IMR-90 (cell line): ENCODE results near the gene THOP1. TPM values are rescaled to one million over a fixed set of nuclear protein-coding genes. Genes with fewer than 3 reads are reported as not detected.

Experiments
- ATAC-seq: fragments of 200-7000 bp; cut with Tn5 transposase; 2 replicates; pipeline ENCODE4 v1.9.1; 2020; ENCODE audit warnings: low read depth, mild to moderate bottlenecking, moderate library complexity
- BruUV-seq: library from RNA; stranded (reverse); fragments of 400-500 nt; replicated peaks from 2 replicates; lab custom pipeline; 2021; lab: Mats Ljungman, UMichigan
- CTCF ChIA-PET: fragments of 300-600 bp; formaldehyde crosslinking; extraction: SDS; loops from one replicate; lab custom pipeline; 2021; ENCODE audit warnings: antibody characterized with exemption; lab: Yijun Ruan, JAX
- POLR2A ChIA-PET: fragments of 300-600 bp; sonication (Branson Sonifier 250); formaldehyde crosslinking; loops from one replicate; lab custom pipeline; 2022; ENCODE audit warnings: antibody characterized with exemption; ENCODE audit not compliant: unreplicated experiment; lab: Charles Lee
- DNase-seq: peaks from one replicate; pipeline ENCODE4 v3.0.0; 2013
- H2AFZ ChIP-seq: replicated peaks from 2 replicates; pipeline ENCODE3; 2013; ENCODE audit warnings: low read length, mild to moderate bottlenecking; ENCODE audit not compliant: poor library complexity
- H2AK5ac ChIP-seq: 2 replicates; pipeline ENCODE4 v1.6.1; 2013; ENCODE audit warnings: low read depth, low read length, inconsistent platforms
- H2AK9ac ChIP-seq: replicated peaks from 2 replicates; pipeline ENCODE3; 2013; ENCODE audit warnings: mild to moderate bottlenecking, low read depth, low read length, moderate library complexity; ENCODE audit not compliant: poor library complexity
- H2BK120ac ChIP-seq: 2 replicates; pipeline ENCODE4 v1.6.1; 2013; ENCODE audit warnings: low read depth, low read length, inconsistent platforms
- H2BK15ac ChIP-seq: 3 replicates; pipeline ENCODE4 v1.6.1; 2013; ENCODE audit warnings: low read depth, low read length, inconsistent platforms
- H2BK20ac ChIP-seq: 2 replicates; pipeline ENCODE4 v1.6.1; 2013; ENCODE audit warnings: low read depth, mild to moderate bottlenecking, inconsistent platforms, low read length, moderate library complexity
- H2BK5ac ChIP-seq: 2 replicates; pipeline ENCODE4 v1.6.1; 2013; ENCODE audit warnings: mild to moderate bottlenecking, low read depth, low read length, inconsistent platforms; ENCODE audit not compliant: poor library complexity, severe bottlenecking
- H3K14ac ChIP-seq: replicated peaks from 2 replicates; pipeline ENCODE4 v1.6.1; 2013; ENCODE audit warnings: low read depth, low read length, inconsistent platforms
- H3K18ac ChIP-seq: 2 replicates; pipeline ENCODE4 v1.6.1; 2013; ENCODE audit warnings: low read depth, low read length, control low read depth
- H3K23ac ChIP-seq: 2 replicates; pipeline ENCODE4 v1.6.1; 2013; ENCODE audit warnings: low read depth, low read length, inconsistent platforms
- H3K27ac ChIP-seq: 2 replicates; pipeline ENCODE4 v1.5.1; 2013; ENCODE audit warnings: mild to moderate bottlenecking, control low read depth, low read length; ENCODE audit not compliant: insufficient read depth
- H3K27me3 ChIP-seq: 2 replicates; pipeline ENCODE4 v1.6.1; 2013; ENCODE audit warnings: low read length; ENCODE audit not compliant: control insufficient read depth, insufficient read depth
- H3K36me3 ChIP-seq: 2 replicates; pipeline ENCODE4 v1.6.1; 2013; ENCODE audit warnings: low read length, mixed read lengths; ENCODE audit not compliant: control insufficient read depth, insufficient read depth
- H3K4ac ChIP-seq: 2 replicates; pipeline ENCODE4 v1.6.1; 2013; ENCODE audit warnings: low read depth, low read length, inconsistent platforms
- H3K4me1 ChIP-seq: 2 replicates; pipeline ENCODE4 v1.6.1; 2013; ENCODE audit warnings: low read length, mixed read lengths; ENCODE audit not compliant: control insufficient read depth, insufficient read depth
- H3K4me2 ChIP-seq: 2 replicates; pipeline ENCODE4 v1.6.1; 2013; ENCODE audit warnings: low read depth, mild to moderate bottlenecking, control low read depth, low read length, moderate library complexity
- H3K4me3 ChIP-seq: 2 replicates; pipeline ENCODE4 v1.5.1; 2013; ENCODE audit warnings: low read depth, mild to moderate bottlenecking, control low read depth, low read length, moderate library complexity; ENCODE audit not compliant: insufficient read depth
- H3K56ac ChIP-seq: 2 replicates; pipeline ENCODE4 v1.6.1; 2013; ENCODE audit warnings: low read length, inconsistent platforms; ENCODE audit not compliant: insufficient read depth; ENCODE audit errors: extremely low read depth
- H3K79me1 ChIP-seq, 2 experiments: 2 replicates each; pipeline ENCODE4 v1.6.1; 2013; ENCODE audit warnings: low read length in 2 of 2, inconsistent platforms in 1 of 2, low read depth in 1 of 2
- H3K9ac ChIP-seq: 2 replicates; pipeline ENCODE4 v1.6.1; 2013; ENCODE audit warnings: low read depth, low read length, control low read depth
- H3K9me1 ChIP-seq: 2 replicates; pipeline ENCODE4 v1.6.1; 2013; ENCODE audit warnings: low read length, inconsistent platforms; ENCODE audit not compliant: insufficient read depth
- H3K9me3 ChIP-seq: 2 replicates; pipeline ENCODE4 v1.6.1; 2013; ENCODE audit warnings: low read length; ENCODE audit not compliant: control insufficient read depth, insufficient read depth
- H4K20me1 ChIP-seq: 2 replicates; pipeline ENCODE4 v1.6.1; 2013; ENCODE audit warnings: low read length, inconsistent platforms; ENCODE audit not compliant: insufficient read depth
- H4K5ac ChIP-seq: 2 replicates; pipeline ENCODE4 v1.6.1; 2013; ENCODE audit warnings: mild to moderate bottlenecking, low read depth, low read length, control low read depth
- H4K8ac ChIP-seq, 2 experiments: 2 replicates each; pipeline ENCODE4 v1.6.1; 2013; ENCODE audit warnings: low read depth in 2 of 2, low read length in 2 of 2, control low read depth in 1 of 2, inconsistent platforms in 1 of 2
- H4K91ac ChIP-seq: 2 replicates; pipeline ENCODE4 v1.6.1; 2013; ENCODE audit warnings: low read depth, low read length, inconsistent platforms; ENCODE audit not compliant: insufficient read depth
- BHLHE40 ChIP-seq: fragments of 150-350 bp; IDR thresholded peaks from 2 replicates; pipeline ENCODE4 v1.6.1; 2016; ENCODE audit warnings: mild to moderate bottlenecking, low read depth, low read length
- CEBPB ChIP-seq: IDR thresholded peaks from 2 replicates; pipeline ENCODE4 v1.6.1; 2012; ENCODE audit warnings: low read depth, low read length, improper control_type of control experiment
- CHD1 ChIP-seq: IDR thresholded peaks from 2 replicates; pipeline ENCODE4 v1.6.1; 2012; ENCODE audit warnings: low read depth, low read length, improper control_type of control experiment
- CTCF ChIP-seq: conservative IDR thresholded peaks from 2 replicates; pipeline ENCODE4 v1.5.1; 2012; ENCODE audit warnings: mild to moderate bottlenecking, low read depth, low read length, improper control_type of control experiment
- ELK1 ChIP-seq: fragments of 150-350 bp; IDR thresholded peaks from 2 replicates; pipeline ENCODE4 v1.6.1; 2016; ENCODE audit warnings: low read depth, mild to moderate bottlenecking, low read length, moderate library complexity, borderline replicate concordance
- MAFK ChIP-seq: IDR thresholded peaks from 2 replicates; pipeline ENCODE4 v1.6.1; 2012; ENCODE audit warnings: low read depth, low read length, improper control_type of control experiment
- MXI1 ChIP-seq: IDR thresholded peaks from 2 replicates; pipeline ENCODE4 v1.6.1; 2012; ENCODE audit warnings: low read depth, mild to moderate bottlenecking, low read length, moderate library complexity, borderline replicate concordance
- POLR2A ChIP-seq: IDR thresholded peaks from 2 replicates; pipeline ENCODE4 v1.6.1; 2012; ENCODE audit warnings: mild to moderate bottlenecking, low read depth, low read length
- SMC3 ChIP-seq: fragments of 150-350 bp; IDR thresholded peaks from 2 replicates; pipeline ENCODE4 v1.6.1; 2016; ENCODE audit warnings: low read depth, mild to moderate bottlenecking, antibody characterized with exemption, low read length, moderate library complexity
- USF2 ChIP-seq: fragments of 150-350 bp; IDR thresholded peaks from 2 replicates; pipeline ENCODE4 v1.6.1; 2017; ENCODE audit warnings: mild to moderate bottlenecking, antibody characterized with exemption, low read length, low read depth
- WGBS, 2 experiments: methylation state at CpG; one replicate each; pipeline versions ENCODE4 v1.1.5 to v1.1.7; 2013; ENCODE audit warnings: missing lambda C conversion rate in 2 of 2; ENCODE audit not compliant: insufficient read length in 1 of 2; ENCODE audit errors: extremely low coverage in 2 of 2; 5-methylcytosine and 5-hydroxymethylcytosine counted together
- dilution Hi-C: fragments of 300-500 bp; cut with HindIII; formaldehyde crosslinking; loops from one replicate; pipeline ENCODE4 v1.14.3; 2018; ENCODE audit warnings: low sequenced_read_pairs; ENCODE audit not compliant: unreplicated experiment
- in situ Hi-C: fragments of 300-500 bp; cut with MboI; formaldehyde crosslinking; loops from 3 replicates; pipeline ENCODE4 v1.14.3; 2019; ENCODE audit warnings: low sequenced_read_pairs, inconsistent platforms, mixed read lengths
- intact Hi-C: fragments of 100-400 bp; cut with micrococcal nuclease; formaldehyde crosslinking; loops from 2 replicates; pipeline ENCODE4 v1.10.0; 2022
- polyA plus RNA-seq, 3 experiments: library from polyadenylated mRNA; depleted of rRNA; stranded (reverse); fragments of >200 nt; gene quantifications; 2 replicates each; pipeline ENCODE4 v1.2.3, GENCODE V29; 2012; ENCODE audit warnings: low replicate concordance in 1 of 3
- total RNA-seq: library from RNA; depleted of rRNA; stranded (reverse); fragments of >200 nt; gene quantifications from 2 replicates; pipeline ENCODE4 v1.2.3, GENCODE V29; 2012

Gene THOP1
- total and polyA plus RNA-seq, 2 of the 4 experiments (the other 2 are of a cell fraction), result 57.5 to 91.9 TPM

GRCh38 chr19:2756921-2757881 is 28.1 kb upstream of the THOP1 start:
- no TSS peak for BruUV-seq
- peaks cover 0 to 13% of the 10 kb centered on the region in 2 experiments; a peak in 3 of 4 replicates for H3K79me1 ChIP-seq
- no peak overlapping the region for H3K14ac ChIP-seq
- no peak overlapping the region for H2BK20ac ChIP-seq
- ChIA-PET POLR2A (no interaction called here), CTCF (no interaction called here)
- no peak overlapping the region for H2BK5ac ChIP-seq
- H4K20me1 ChIP-seq, result no peaks in the 10 kb centered on the region; the same call in 1 of the 2 replicates
- H3K4me1 ChIP-seq, result no peaks in the 10 kb centered on the region
- H3K36me3 ChIP-seq, result peaks cover 65% of the 10 kb centered on the region
- H3K18ac ChIP-seq, result no peak overlapping the region
- dilution Hi-C loops, result no loop called here
- no peak overlapping the region for H3K27ac ChIP-seq
- ATAC-seq (no peak), DNase-seq (no peak)
- H3K27me3 ChIP-seq, result no peaks in the 10 kb centered on the region
- TF ChIP-seq SMC3 (no peak), MAFK (no peak), USF2 (no peak), CHD1 (no peak), ELK1 (no peak), BHLHE40 (no peak), POLR2A (no peak), MXI1 (no peak), CTCF (no peak), CEBPB (no peak)
- H2AK9ac ChIP-seq, result no peak overlapping the region
- in situ Hi-C loops, result no loop called here
- H3K9me1 ChIP-seq, result no peaks in the 10 kb centered on the region; the same call in 1 of the 2 replicates
- H2BK15ac ChIP-seq, result no peak overlapping the region
- H3K9me3 ChIP-seq, result no peaks in the 10 kb centered on the region
- WGBS, 2 experiments, result 89% methylated on average over 15 of the region's 48 CpGs; no CpG with 5 or more reads in 1 of the 2 experiments
- no peak overlapping the region for H3K4ac ChIP-seq
- H3K4me2 ChIP-seq, result no peak overlapping the region
- no peak overlapping the region for H3K4me3 ChIP-seq
- H3K9ac ChIP-seq, result no peak overlapping the region
- no peak overlapping the region for H4K8ac ChIP-seq
- no peak overlapping the region for H3K56ac ChIP-seq
- H2AFZ ChIP-seq, result no peak overlapping the region
- H3K23ac ChIP-seq, result no peak overlapping the region
- H4K5ac ChIP-seq, result no peak overlapping the region
- H2BK120ac ChIP-seq, result no peak overlapping the region
- intact Hi-C loops, result no loop called here
- no peak overlapping the region for H4K91ac ChIP-seq
- H2AK5ac ChIP-seq, result no peak overlapping the region
